Liver (tissue), 9 donors: Measurements from ENCODE around the gene CDH4. TPM values are rescaled to one million over a fixed set of nuclear protein-coding genes. Genes with fewer than 3 reads are reported as not detected.

ENCODE experiments used
- DNase-seq: peaks from one replicate; pipeline ENCODE4 v3.0.0-alpha.2; 2017; ENCODE audit warnings: low spot score
- H3K27ac ChIP-seq, 2 donors: one replicate each; pipeline ENCODE4 v1.7.0; 2013; ENCODE audit warnings: inconsistent platforms in 2 of 2, low read length in 2 of 2, control low read depth in 1 of 2, low read depth in 1 of 2, mild to moderate bottlenecking in 1 of 2
- H3K27me3 ChIP-seq, 4 donors: one replicate each; pipeline versions ENCODE4 v1.6.1 to v1.7.0; 2013; ENCODE audit warnings: low read length in 3 of 4, inconsistent platforms in 1 of 4, mild to moderate bottlenecking in 1 of 4, moderate library complexity in 1 of 4; ENCODE audit not compliant: control insufficient read depth in 4 of 4, insufficient read depth in 4 of 4
- H3K36me3 ChIP-seq, 4 donors: one replicate each; pipeline versions ENCODE4 v1.6.1 to v1.7.0; 2013; ENCODE audit warnings: low read length in 3 of 4, mild to moderate bottlenecking in 3 of 4, low read depth in 1 of 4, moderate library complexity in 1 of 4; ENCODE audit not compliant: control insufficient read depth in 4 of 4, insufficient read depth in 3 of 4
- H3K4me1 ChIP-seq, 4 donors: one replicate each; pipeline versions ENCODE4 v1.6.1 to v1.7.0; 2013; ENCODE audit warnings: low read length in 3 of 4, mild to moderate bottlenecking in 3 of 4, moderate library complexity in 1 of 4; ENCODE audit not compliant: control insufficient read depth in 4 of 4, insufficient read depth in 4 of 4
- H3K4me3 ChIP-seq, 3 donors: one replicate each; pipeline versions ENCODE4 v1.6.1 to v1.7.0; 2013; ENCODE audit warnings: low read length in 3 of 3, control low read depth in 1 of 3, low read depth in 1 of 3, mild to moderate bottlenecking in 1 of 3
- H3K9ac ChIP-seq, 2 donors: one replicate each; pipeline ENCODE4 v1.7.0; 2013; ENCODE audit warnings: low read length in 2 of 2, mild to moderate bottlenecking in 2 of 2, moderate library complexity in 2 of 2, control low read depth in 1 of 2, low read depth in 1 of 2
- H3K9me3 ChIP-seq, 4 donors: one replicate each; pipeline versions ENCODE4 v1.6.1 to v1.7.0; 2013; ENCODE audit warnings: low read length in 3 of 4; ENCODE audit not compliant: control insufficient read depth in 4 of 4
- CTCF ChIP-seq: fragments of 150-350 bp; IDR thresholded peaks from 2 replicates; pipeline ENCODE4 v1.5.1; 2017; ENCODE audit warnings: improper control_type of control experiment, low read depth, low read length; ENCODE audit not compliant: missing input control
- EGR1 ChIP-seq, 2 donors: IDR thresholded peaks; 2 replicates each; pipeline ENCODE4 v1.6.1; 2016 to 2018; ENCODE audit warnings: antibody characterized with exemption in 2 of 2, low read depth in 2 of 2
- FOXA1 ChIP-seq: IDR thresholded peaks from 2 replicates; pipeline ENCODE4 v1.6.1; 2016; ENCODE audit warnings: antibody characterized with exemption
- FOXA2 ChIP-seq: IDR thresholded peaks from 2 replicates; pipeline ENCODE4 v1.6.1; 2016; ENCODE audit warnings: antibody characterized with exemption
- HNF4A ChIP-seq, 2 donors: conservative IDR thresholded peaks; 2 replicates each; pipeline ENCODE4 v1.6.1; 2016; ENCODE audit warnings: antibody characterized with exemption in 2 of 2, mild to moderate bottlenecking in 2 of 2
- JUND ChIP-seq, 2 donors: IDR thresholded peaks; 2 replicates each; pipeline ENCODE4 v1.6.1; 2016; ENCODE audit warnings: antibody characterized with exemption in 2 of 2
- NR2F2 ChIP-seq: IDR thresholded peaks from 2 replicates; pipeline ENCODE4 v1.6.1; 2016; ENCODE audit warnings: antibody characterized with exemption
- RAD21 ChIP-seq, 2 donors: IDR thresholded peaks; 2 replicates each; pipeline ENCODE4 v1.6.1; 2016; ENCODE audit warnings: antibody characterized with exemption in 2 of 2, mild to moderate bottlenecking in 2 of 2
- RXRA ChIP-seq, 2 donors: IDR thresholded peaks; 2 replicates each; pipeline ENCODE4 v1.6.1; 2017 to 2018; ENCODE audit warnings: antibody characterized with exemption in 2 of 2, mild to moderate bottlenecking in 1 of 2
- TAF1 ChIP-seq: conservative IDR thresholded peaks from 2 replicates; pipeline ENCODE4 v1.6.1; 2016; ENCODE audit warnings: antibody characterized with exemption, mild to moderate bottlenecking
- ZBTB33 ChIP-seq: IDR thresholded peaks from 2 replicates; pipeline ENCODE4 v1.6.1; 2016; ENCODE audit warnings: antibody characterized with exemption
- WGBS: extraction: QIAGEN DNeasy Blood & Tissue Kit; methylation state at CpG from one replicate; pipeline ENCODE4 v1.1.7; 2013; 5-methylcytosine and 5-hydroxymethylcytosine counted together
- polyA plus RNA-seq, 2 donors: library from polyadenylated mRNA; stranded (reverse) in 1 of 2; unstranded in 1 of 2; fragments of 200-250 nt in 1 of 2; fragments of >200 nt in 1 of 2; fragmentation: Nextera tagmentation in 1 of 2; extraction: Ambion mirVana in 1 of 2; gene quantifications; one replicate each; pipeline versions ENCODE4 v1.2.1 to v1.2.3, GENCODE V29; 2013 to 2015
- total RNA-seq, 2 donors: library from RNA; depleted of rRNA; stranded (reverse); fragments of >200 nt; gene quantifications; one replicate each; pipeline ENCODE4 v1.2.3, GENCODE V29; 2014
- donor health status: healthy.
- donor health status: healthy.
- donor health status: healthy.
- donor health status: healthy.
- donor health status: healthy.

The CDH4 gene
- total and polyA plus RNA-seq, 4 donors = 0.03 to 0.25 (median 0.19) TPM; not detected in 1

- DNase-seq = no peak
- Histone ChIP-seq H3K36me3 (no peaks in the 10 kb centered on the region), H3K27ac (no peak overlapping the region), H3K27me3 (no peaks in the 10 kb centered on the region), H3K9ac (no peak overlapping the region), H3K9me3 (no peaks in the 10 kb centered on the region), H3K4me1 (no peaks in the 10 kb centered on the region), H3K4me3 (no peak overlapping the region)
- 80% methylated on average over 14 of the region's 14 CpGs for WGBS
- TF ChIP-seq HNF4A (conservative IDR thresholded peaks at IDR 0.05) = no peak
- no peak for TF ChIP-seq EGR1 (IDR thresholded peaks at IDR 0.05; ENCODE audit: low read depth in 2 of 2)
Measured at GRCh38 chr20:61935926-61936700, 684.1 kb downstream of the CDH4 start.

- Histone ChIP-seq H3K36me3 (no peaks in the 10 kb centered on the region), H3K9me3 (no peaks in the 10 kb centered on the region), H3K27me3 (no peaks in the 10 kb centered on the region), H3K4me3 (no peak overlapping the region), H3K27ac (no peak overlapping the region), H3K4me1 (no peaks in the 10 kb centered on the region), H3K9ac (no peak overlapping the region)
- TF ChIP-seq EGR1 (IDR thresholded peaks at IDR 0.05; ENCODE audit: low read depth in 2 of 2) (no peak), CTCF (no peak), NR2F2 (no peak), TAF1 (no peak), RXRA (IDR thresholded peaks at IDR 0.05) (no peak), JUND (IDR thresholded peaks at IDR 0.05) (no peak), ZBTB33 (no peak), RAD21 (IDR thresholded peaks at IDR 0.05) (no peak), FOXA2 (no peak), FOXA1 (no peak)
- 86% methylated on average over 29 of the region's 29 CpGs for WGBS
- no peak for DNase-seq
Measured at GRCh38 chr20:61936701-61937131, 684.7 kb downstream of the CDH4 start.

- DNase-seq = no peak
- Histone ChIP-seq H3K36me3 (no peaks in the 10 kb centered on the region), H3K9me3 (no peaks in the 10 kb centered on the region), H3K4me3 (no peak overlapping the region), H3K4me1 (no peaks in the 10 kb centered on the region), H3K27ac (no peak overlapping the region), H3K27me3 (no peaks in the 10 kb centered on the region), H3K9ac (no peak overlapping the region)
- 69% methylated on average over 10 of the region's 10 CpGs for WGBS
- TF ChIP-seq RAD21 (IDR thresholded peaks at IDR 0.05) = no peak
Measured at GRCh38 chr20:61937146-61937962, 685.3 kb downstream of the CDH4 start.
